Erythroblast (primary cell): Measurements from ENCODE around the gene QPCT.

ENCODE experiments used
- GATA1 ChIP-seq: IDR thresholded peaks from 2 replicates; pipeline ENCODE4 v1.6.1; 2011; ENCODE audit warnings: low read depth, mild to moderate bottlenecking, control low read depth, low read length, moderate library complexity
- POLR2A ChIP-seq: IDR thresholded peaks from 2 replicates; pipeline ENCODE4 v1.6.1; 2011; ENCODE audit warnings: mild to moderate bottlenecking, low read length

DNA sequence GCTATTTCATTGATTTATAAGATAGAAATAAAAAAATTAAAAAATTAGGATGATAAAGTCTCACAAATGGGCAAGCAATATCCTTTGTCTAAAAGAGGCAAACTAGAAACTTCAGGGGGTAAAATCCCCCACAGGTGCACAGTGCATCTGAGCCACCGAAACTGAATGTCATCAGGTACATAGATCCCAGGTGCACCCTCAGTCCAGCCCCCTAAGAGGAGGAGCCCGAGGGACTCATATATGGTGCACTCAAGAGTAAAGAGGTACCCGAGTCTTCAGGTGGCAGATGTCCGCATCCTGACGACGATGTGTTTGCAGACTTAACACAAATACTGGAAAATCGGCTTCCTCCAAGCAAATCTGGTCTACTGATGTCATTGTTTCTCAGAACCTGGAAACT lies 11.3 kb downstream of the QPCT start:
- TF ChIP-seq POLR2A, result no peak
- no peak for TF ChIP-seq GATA1
